ENCODE data around the gene TMOD4.
"Not testable (repeated sequence)": the region's sequence is repeated elsewhere in the genome, so short reads cannot be mapped to it uniquely, and the experiment has no call there.

DNA sequence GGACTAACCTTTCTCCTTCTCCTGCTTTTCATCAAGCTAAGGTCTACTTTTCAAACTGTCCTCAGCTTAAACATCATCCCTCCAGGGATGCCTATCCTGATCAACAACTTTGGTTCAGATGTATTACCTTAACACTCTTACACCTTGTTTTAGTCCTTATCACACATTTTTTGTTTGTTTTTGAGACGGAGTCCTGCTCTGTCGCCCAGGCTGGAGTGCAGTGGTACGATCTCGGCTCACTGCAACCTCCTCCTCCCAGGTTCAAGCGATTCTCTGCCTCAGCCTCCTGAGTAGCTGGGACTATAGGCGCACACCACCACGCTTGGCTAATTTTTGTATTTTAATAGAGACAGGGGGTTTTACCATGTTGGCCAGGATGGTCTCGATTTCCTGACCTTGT, 12.9 kb upstream of the TMOD4 start:
- TF ChIP-seq, protein P1, sequence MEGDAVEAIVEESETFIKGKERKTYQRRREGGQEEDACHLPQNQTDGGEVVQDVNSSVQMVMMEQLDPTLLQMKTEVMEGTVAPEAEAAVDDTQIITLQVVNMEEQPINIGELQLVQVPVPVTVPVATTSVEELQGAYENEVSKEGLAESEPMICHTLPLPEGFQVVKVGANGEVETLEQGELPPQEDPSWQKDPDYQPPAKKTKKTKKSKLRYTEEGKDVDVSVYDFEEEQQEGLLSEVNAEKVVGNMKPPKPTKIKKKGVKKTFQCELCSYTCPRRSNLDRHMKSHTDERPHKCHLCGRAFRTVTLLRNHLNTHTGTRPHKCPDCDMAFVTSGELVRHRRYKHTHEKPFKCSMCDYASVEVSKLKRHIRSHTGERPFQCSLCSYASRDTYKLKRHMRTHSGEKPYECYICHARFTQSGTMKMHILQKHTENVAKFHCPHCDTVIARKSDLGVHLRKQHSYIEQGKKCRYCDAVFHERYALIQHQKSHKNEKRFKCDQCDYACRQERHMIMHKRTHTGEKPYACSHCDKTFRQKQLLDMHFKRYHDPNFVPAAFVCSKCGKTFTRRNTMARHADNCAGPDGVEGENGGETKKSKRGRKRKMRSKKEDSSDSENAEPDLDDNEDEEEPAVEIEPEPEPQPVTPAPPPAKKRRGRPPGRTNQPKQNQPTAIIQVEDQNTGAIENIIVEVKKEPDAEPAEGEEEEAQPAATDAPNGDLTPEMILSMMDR (IDR thresholded peaks at IDR 0.05) = not testable (repeated sequence)
- not testable (repeated sequence) for TF ChIP-seq POLR2A (IDR thresholded peaks at IDR 0.05)
